Epithelial cell of proximal tubule (primary cell): ENCODE results near the gene DUSP6. TPM values are rescaled to one million over a fixed set of nuclear protein-coding genes. Genes with fewer than 3 reads are reported as not detected.

Experiments used
- DNase-seq: peaks from one replicate; pipeline ENCODE4 v3.0.0-alpha.2; 2011; ENCODE audit warnings: low read depth
- H3K4me3 ChIP-seq: 2 replicates; pipeline ENCODE4 v1.5.1; 2011; ENCODE audit warnings: low read depth, mild to moderate bottlenecking, low read length
- total RNA-seq: library from RNA; depleted of rRNA; stranded (reverse); fragments of >200 nt; gene quantifications from 2 replicates; pipeline ENCODE4 v1.2.3, GENCODE V29; 2015
- TF ChIP-seq, protein P1 (sequence below): conservative IDR thresholded peaks from 2 replicates; pipeline ENCODE4 v1.5.1; 2012; ENCODE audit warnings: low read depth, mild to moderate bottlenecking, low read length

The DUSP6 gene
- total RNA-seq, 1 donor from 2014 or later: 41.1 TPM

DNA sequence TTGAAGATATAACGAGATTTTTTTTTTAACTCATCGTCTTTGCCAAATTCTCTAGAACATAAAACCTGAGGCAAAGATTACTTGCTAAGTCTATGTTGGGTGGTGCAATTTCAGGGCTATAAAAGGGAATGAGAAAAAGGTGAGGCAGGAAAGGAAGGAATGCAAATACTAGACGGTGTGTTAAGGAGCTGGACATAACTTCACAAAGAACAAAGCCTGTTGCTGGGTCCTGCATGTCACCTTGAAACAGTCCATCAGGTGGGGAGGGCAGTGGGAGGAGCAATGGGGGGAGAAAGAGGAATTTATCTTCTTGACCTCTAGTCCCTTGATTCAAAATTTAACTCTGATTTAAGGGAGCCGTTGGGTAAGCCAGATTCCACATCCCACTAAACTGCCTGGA lies 16.1 kb upstream of the DUSP6 start:
- H3K4me3 ChIP-seq: no peak overlapping the region
- DNase-seq: no peak
- TF ChIP-seq, protein P1, sequence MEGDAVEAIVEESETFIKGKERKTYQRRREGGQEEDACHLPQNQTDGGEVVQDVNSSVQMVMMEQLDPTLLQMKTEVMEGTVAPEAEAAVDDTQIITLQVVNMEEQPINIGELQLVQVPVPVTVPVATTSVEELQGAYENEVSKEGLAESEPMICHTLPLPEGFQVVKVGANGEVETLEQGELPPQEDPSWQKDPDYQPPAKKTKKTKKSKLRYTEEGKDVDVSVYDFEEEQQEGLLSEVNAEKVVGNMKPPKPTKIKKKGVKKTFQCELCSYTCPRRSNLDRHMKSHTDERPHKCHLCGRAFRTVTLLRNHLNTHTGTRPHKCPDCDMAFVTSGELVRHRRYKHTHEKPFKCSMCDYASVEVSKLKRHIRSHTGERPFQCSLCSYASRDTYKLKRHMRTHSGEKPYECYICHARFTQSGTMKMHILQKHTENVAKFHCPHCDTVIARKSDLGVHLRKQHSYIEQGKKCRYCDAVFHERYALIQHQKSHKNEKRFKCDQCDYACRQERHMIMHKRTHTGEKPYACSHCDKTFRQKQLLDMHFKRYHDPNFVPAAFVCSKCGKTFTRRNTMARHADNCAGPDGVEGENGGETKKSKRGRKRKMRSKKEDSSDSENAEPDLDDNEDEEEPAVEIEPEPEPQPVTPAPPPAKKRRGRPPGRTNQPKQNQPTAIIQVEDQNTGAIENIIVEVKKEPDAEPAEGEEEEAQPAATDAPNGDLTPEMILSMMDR: no peak

DNA sequence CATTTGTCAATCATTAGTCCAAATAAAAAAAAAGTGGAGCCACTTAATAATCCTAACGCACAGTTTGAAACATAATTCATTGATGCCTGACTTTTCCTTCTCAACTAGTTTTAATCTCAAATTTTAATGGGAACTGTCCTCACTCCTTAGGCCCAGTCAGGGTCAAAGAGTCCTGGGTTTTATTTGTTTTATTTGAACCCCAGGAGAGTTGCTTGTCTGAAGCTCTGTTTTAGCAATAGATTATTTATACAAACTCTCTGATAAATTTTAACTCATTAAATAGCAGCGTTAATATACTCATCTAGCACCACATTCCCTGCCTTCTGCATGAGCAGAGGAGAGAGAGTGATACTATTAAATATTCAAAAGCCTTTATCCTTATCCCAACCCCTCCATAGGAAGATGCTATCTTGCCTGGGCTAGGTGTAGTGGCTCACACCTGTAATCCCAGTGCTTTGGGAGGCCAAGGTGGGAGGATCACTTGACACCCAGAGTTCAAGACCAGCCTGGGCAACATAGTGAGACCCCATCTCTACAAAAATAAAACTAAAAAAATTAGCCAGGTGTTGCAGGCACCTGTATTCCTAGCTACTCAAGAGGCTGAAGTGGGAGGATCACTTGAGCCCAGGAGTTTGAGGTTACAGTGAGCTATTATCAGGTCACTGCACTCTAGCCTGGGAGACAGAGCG lies 14.5 kb upstream of the DUSP6 start:
- no peak overlapping the region for H3K4me3 ChIP-seq
- no peak for DNase-seq
- TF ChIP-seq, protein P1: no peak

DNA sequence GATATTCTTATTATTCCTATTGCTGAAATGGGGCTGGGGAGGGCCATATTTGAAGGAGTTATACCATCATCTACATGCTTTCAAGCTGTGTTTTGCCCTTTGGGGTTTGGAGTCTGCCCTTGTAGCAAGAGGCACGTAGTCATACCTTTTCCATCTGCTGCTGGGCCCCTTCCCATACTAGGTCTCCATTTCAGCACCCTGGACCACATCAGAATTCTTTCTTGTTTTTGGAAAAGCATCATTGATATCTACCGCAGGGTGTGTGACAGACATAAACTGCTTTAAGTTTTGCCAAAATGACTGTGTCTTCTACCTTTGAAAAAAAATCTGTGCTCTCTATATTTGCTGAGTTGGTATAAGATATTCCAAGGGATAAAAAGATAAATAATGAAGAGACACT lies 12.3 kb upstream of the DUSP6 start:
- no peak overlapping the region for H3K4me3 ChIP-seq
- DNase-seq: no peak
- TF ChIP-seq, protein P1: no peak

DNA sequence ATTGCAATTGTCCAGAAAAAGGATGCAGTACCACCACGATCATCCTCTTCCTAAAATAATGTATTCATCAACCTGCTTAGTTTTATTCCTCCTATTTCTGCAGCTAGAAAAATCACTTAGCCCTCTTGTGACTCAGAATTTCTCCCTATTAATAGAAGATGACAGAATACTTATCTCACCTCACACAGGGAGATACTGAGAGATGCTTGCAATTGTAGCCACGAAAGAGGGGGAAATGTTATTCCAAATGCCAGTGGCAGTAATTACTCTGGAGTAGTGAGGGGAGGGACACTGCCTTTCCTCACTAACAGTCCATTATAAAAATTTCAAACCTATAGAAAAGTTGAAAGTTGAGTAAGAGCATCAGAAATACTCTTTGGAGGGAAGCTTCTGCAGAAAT lies 11.8 kb upstream of the DUSP6 start:
- TF ChIP-seq, protein P1: no peak
- no peak for DNase-seq
- no peak overlapping the region for H3K4me3 ChIP-seq

DNA sequence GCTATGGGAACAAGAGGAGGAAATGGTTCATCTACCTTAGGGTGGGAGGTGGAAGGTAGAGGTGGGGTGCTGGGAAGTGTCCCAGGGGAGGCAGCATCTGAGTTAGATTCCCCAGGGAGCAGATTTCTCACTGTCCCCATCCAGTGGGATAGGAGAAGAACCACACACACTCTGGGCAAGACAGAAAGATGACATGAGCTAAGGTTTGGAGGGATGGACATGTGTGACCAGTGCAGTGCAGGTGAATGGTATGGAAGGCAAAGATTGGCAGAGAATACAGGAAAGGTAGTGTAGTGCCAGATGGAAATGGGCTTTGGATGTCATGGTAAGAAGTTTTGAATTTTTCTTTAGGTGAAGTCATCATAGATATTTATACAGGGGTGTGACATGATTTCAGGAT lies 11.3 kb upstream of the DUSP6 start:
- no peak overlapping the region for H3K4me3 ChIP-seq
- no peak for DNase-seq
- TF ChIP-seq, protein P1: no peak

DNA sequence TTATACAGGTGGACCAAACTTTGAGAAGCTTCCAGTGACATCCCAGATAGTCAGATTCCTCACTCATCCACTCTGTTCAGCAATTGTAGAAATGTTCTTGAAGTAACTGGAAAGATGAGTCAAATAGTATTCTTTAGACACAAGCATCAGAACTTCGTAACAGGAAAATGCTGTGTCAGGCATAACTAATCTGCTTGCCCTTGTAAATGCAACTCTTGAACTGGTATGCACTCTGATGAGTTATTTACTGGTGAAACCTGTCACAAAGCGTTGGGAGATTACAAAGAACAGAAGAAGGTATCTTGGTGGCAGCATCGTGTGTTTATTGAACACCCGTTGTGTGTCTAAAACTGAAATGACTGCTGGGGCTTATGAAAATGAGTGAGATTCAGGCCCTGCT lies 10.8 kb upstream of the DUSP6 start:
- TF ChIP-seq, protein P1: no peak
- DNase-seq: no peak

DNA sequence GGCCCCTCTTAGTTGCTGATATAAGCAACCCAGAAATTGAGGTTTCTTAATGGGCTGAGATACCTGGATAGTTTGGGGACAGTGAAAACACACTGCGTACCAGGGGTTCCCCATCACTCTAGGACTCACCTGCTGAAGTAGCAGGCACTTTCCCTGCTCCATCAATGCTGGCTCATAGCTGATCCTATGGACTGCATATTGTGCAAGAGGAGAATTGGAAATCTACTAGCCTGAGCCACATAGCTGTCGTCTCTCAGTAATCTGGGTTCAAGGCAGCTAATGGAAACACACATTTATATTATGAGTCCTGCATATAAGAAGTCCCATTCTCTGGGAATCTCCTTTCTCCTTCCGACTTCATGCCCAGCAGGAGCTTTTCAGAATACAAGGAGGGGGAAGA lies 7.3 kb upstream of the DUSP6 start:
- TF ChIP-seq, protein P1: no peak
- DNase-seq: no peak
- no peak overlapping the region for H3K4me3 ChIP-seq

More for the DNA sequence above, 10.8 kb upstream of the DUSP6 start:
- H3K4me3 ChIP-seq: no peak overlapping the region
